Testis (tissue), 2 donors: ENCODE data around the gene ARID1B.

ENCODE experiments used
- POLR2A ChIP-seq: fragments of 450-650 bp; IDR thresholded peaks from one replicate; pipeline ENCODE4 v1.6.1; 2017; ENCODE audit warnings: antibody characterized with exemption, mild to moderate bottlenecking, moderate library complexity
- TF ChIP-seq, protein P1 (sequence below), 3 experiments: fragments of 450-650 bp in 2 of 3; fragments of 200-600 bp in 1 of 3; sonication (generic) in 1 of 3; IDR thresholded peaks; one replicate each; pipeline ENCODE4 v1.5.1; 2016 to 2019; ENCODE audit warnings: antibody characterized with exemption in 3 of 3, mild to moderate bottlenecking in 2 of 3, moderate library complexity in 1 of 3

DNA sequence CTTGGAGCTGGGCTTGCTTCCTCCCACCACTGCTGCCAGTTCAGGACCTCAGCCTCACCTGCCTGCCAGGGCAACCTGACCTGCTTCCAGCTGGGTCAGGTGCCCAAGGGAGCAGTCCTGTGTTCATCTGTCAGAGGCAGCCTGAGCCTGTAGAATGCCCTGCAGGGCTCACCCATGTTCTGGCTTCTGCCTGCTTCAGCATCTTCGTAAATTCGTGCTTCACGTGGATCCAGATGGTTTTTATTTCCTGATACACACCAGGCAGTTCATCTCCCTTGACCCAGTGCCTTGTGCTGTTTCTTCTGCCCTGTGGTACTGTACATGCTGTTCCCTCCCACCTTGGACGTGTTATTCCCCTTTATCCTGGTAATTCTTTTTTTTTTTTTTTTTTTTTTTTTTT lies 50.2 kb downstream of the ARID1B start:
- TF ChIP-seq, protein P1, sequence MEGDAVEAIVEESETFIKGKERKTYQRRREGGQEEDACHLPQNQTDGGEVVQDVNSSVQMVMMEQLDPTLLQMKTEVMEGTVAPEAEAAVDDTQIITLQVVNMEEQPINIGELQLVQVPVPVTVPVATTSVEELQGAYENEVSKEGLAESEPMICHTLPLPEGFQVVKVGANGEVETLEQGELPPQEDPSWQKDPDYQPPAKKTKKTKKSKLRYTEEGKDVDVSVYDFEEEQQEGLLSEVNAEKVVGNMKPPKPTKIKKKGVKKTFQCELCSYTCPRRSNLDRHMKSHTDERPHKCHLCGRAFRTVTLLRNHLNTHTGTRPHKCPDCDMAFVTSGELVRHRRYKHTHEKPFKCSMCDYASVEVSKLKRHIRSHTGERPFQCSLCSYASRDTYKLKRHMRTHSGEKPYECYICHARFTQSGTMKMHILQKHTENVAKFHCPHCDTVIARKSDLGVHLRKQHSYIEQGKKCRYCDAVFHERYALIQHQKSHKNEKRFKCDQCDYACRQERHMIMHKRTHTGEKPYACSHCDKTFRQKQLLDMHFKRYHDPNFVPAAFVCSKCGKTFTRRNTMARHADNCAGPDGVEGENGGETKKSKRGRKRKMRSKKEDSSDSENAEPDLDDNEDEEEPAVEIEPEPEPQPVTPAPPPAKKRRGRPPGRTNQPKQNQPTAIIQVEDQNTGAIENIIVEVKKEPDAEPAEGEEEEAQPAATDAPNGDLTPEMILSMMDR (IDR thresholded peaks at IDR 0.05): no peak
- no peak for TF ChIP-seq POLR2A
